GM19467 (cell line): ENCODE measurements around the gene TXNDC11.

ENCODE experiments used
- ATAC-seq: cut with Tn5 transposase; IDR thresholded peaks from one replicate; pipeline ENCODE4 v1.9.1; 2021; ENCODE audit warnings: mild to moderate bottlenecking, moderate library complexity; ENCODE audit not compliant: unreplicated experiment

TXNDC11 gene

DNA sequence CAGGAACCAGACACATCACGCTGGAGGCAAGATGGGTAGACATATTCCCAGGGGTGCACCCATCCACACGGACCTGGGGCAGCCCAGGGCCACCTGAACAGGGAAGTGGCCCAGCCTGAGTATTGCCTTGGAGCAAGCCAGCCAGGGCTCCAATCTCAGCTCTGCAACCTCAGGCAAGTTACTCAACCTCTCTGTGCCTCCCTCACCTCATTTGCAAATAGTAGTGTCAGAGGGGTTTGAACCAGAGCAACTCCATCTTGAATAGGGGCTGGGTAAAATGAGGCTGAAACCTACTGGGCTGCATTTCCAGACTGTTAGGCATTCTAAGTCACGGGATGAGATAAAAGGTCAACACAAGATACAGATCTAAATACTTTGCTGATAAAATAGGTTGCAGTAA is 109.5 kb downstream of the TXNDC11 start:
- no peak for ATAC-seq

DNA sequence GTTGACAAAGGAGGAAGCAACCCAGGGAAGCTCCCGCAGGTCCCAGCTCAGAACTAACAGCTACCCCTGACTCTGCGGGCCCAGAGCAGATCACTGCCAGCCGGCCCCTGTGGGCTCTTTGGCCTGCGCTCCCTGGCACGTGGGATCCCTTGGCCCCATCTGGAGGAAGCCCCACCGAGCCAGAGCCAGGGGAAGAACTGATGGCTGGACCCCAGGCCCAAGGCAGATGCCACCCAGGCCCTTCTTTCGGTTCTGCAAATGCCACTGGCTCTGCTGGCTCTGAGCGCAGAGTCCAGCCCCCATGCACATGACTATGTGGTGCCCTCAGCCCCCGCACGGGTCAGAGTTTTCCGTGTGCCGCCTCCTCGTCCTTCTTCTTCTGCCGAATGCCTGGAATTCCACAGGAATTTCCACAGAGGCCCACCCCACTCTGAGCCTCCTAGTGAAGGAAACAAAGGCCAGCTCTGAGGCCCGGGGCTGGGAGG is 110.2 kb downstream of the TXNDC11 start:
- no peak for ATAC-seq

DNA sequence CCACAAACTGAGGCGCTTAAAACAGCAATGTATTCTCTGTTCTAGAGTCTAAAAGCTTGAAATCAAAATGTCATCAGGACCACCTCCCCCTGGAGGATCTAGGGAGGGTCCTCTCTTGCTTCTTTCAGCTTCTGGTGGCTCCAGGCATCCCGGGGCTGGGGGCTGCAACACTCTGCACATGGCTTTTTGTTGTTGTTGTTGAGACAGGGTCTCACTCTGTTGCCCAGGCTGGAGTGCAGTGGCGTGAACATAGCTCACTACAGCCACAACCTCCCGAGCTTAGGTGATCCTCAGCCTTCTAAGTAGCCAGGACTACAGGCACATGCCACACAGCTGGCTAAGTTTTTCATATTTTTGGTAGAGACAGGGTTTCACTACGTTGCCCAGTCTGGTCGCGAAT is 111.4 kb downstream of the TXNDC11 start:
- ATAC-seq = no peak

DNA sequence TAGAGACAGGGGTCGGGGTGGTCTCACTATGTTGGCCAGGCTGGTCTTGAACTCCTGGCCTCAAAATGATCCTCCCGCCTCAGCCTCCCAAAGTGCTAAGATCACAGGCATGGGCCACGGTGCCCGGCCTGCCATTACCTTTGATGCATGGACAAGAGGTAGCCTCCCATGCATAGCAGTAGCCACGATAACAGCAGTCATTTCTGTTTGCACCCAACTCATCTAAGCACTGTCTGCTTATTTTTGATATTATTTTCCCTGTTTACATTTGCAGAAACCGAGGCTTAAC is 111.9 kb downstream of the TXNDC11 start:
- ATAC-seq = no peak

DNA sequence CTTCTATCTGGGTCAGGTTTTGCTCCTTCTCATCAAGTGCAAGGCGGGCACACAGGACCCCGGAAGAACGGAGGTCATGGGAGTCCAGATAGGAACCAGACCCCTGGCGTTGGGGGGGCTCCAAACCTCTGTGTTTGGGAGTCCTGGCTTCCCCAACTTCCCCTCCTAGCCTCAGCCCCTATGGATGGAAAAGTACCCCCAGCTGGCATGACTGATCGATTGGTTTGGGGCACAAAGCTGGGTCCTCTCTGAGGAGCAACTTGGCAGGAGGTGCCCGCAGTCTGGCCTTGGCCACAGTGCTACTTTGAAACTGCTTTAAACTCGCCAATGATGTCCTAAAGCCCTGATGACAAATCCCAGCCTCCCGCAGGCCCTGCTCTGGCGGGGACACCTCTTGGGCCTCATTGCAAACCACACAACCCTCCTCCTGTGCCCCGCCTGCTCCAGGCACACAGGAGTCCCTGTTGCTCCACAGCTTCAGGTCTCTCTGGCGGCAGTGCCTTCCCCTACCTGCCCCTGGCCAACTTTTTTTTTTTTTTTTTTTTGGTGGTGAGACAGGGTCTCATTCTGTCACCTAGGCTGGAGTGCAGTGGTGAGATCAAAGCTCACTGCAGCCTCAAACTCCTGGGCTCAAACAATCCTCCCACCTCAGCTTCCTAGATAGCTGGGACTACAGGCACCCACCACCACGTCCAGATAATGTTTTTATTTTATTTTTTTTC is 112.5 kb downstream of the TXNDC11 start:
- ATAC-seq = no peak
